Activated CD4-positive, alpha-beta T cell treated with anti-CD3 and anti-CD28 coated beads, Interleukin-10, Interleukin-2, amounts not matched to agents 100 ng/mL and 50 ng/mL, durations not matched to agents 16 hours and 8 hours (primary cell): ENCODE measurements around the gene SLC7A6OS.
A peak's percentile ranks its signal among the peaks of the same experiment; 100 is the strongest.

Experiments used
- DNase-seq: peaks from one replicate; pipeline ENCODE4 v3.0.0-alpha.2; 2020

The SLC7A6OS gene

DNA sequence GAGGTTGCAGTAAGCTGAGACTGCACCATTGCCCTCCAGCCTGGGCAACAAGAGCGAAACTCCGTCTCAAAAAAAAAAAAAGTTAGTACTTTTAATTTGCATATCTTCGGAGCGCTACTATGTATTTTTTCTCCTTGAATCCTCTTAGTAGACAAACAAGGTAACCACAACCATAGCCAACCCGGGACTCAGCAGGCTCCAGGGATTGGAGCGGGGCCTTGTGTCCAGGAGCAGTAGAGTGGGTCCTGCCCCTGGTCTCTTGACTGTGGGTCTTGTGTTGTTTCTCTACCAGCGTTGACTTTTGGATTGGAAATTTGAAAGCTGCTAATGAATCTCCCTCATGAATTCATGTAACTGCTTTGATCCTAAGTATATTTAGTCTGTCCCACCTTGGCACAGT is 32.4 kb upstream of the SLC7A6OS start:
- DNase-seq, result no peak

DNA sequence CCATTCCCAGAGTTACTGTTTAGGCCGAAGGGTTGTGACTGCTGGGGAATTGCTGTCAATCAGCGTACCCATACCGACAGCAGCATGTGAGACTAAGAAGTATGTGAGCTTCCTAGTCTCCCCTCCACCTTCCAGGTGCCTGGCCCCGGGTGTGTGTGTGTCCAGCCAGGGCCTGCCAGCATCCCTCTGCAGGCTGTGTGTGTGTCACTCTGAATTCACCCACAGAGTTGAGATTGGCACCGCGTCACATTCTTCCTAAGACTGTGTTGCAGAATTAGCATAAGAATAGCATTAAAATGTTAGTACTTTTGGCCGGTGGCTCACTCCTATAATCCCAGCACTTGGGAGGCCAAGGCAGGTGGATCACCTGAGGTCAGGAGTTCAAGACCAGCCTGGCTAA is 31.9 kb upstream of the SLC7A6OS start:
- no peak for DNase-seq

DNA sequence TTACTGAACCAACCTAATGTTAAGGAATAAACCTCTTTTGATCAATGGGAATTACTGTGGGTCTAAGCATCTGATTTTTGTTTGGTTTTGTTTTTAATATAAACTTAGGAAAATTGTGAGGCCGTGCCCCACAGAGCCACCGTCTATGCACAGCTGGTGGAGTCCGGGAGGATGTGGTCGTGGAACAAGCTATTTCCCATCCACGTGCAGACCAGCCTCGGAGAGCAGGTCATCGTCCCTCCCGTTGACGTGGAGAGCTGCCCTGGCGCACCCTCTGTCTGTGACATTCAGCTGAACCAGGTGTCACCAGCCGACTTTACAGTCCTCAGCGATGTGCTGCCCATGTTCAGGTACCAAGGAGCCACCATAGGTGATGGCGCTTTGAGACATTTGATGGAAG is 28.5 kb upstream of the SLC7A6OS start:
- DNase-seq, result no peak

DNA sequence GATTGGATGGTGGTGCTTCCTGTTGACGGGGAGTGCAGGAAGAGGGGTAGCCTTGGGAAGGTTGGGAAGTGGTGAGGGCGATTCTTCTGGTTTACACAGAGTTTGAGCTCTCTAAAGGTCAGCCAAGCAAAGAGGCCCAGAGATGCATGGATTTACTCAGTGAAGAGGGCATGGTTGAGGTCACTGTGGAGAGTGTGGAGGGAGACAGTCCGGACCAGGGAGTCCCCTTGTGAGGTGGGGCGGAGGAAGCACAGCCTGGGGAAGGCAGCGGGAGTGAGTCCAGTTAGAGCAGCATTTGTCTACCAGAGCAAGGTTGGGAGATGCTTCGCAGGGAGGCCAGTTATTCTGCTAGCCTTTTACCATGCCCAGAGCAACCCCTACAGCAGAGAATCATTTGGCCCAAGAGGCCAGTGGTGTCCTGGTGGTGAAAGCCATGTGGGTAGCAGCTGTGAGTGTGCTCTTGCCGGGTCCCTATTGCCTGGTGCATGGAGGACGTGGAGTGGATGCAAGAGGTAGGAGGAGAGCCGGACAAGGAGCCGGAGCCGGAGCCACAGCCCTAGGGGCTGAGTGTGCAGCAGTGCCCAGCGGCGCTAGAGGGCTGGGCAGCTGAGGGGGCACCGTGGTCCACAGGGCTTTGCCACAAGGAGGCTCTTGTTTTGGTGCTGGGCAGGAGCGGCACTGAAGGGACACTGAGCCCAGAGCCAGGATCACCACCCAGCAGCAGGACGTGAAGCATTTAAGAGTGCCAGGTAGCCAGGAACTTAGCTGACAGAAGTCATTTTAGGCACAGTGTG is 27.8 kb upstream of the SLC7A6OS start:
- DNase-seq, result no peak

DNA sequence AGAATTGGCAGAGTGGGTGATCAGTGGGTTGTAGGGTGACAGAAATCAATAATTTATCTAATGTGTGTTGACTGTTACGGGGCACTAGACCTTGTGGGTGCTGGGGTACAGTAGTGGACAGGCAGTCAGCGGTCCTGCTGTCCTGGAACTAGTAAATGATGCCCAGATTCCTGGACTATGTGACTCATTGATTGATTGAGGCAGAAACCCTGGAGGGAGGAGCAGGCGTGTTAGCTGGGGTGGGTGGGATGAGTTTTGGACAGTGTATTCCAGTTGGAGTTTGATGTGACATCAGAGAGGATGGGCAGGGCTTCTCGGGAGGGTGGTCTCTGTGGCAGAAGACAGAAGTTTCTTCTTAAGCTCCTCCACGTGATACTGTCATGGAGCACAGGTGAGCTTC is 24.4 kb upstream of the SLC7A6OS start:
- no peak for DNase-seq

DNA sequence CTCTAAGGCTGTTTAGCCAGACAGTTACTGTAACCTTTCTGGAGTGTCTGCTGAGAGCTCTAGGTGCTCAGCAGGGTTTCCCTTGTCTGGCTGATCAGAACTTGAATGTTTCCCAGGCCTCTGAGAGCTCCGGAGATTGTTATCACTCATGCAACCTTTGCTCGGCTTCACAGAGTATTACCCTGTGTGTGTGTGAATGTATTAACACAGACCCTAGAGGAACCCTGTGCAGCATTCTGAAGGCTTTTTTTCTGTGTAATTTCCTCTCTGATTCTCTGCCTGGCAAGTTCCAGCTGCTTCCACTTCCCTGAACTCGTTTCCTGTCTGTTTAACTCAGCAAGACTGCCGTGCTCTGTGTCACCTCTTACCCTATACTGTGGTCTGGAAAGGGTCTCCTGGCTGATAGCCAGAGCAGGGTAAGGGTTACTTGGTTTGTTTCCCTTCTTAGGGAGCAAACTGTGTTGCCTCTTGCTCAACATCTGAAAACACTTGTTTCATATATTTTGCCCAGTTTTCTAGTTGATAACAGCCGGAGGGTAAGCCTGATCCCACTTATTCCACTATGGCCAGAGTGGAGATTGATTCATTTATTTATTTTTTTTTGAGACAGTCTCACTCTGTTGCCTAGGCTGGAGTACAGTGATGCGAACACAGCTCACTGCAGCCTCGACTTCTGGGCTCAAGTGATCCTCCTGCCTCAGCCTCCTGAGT is 21.8 kb upstream of the SLC7A6OS start:
- DNase-seq, result peak; percentile 11

DNA sequence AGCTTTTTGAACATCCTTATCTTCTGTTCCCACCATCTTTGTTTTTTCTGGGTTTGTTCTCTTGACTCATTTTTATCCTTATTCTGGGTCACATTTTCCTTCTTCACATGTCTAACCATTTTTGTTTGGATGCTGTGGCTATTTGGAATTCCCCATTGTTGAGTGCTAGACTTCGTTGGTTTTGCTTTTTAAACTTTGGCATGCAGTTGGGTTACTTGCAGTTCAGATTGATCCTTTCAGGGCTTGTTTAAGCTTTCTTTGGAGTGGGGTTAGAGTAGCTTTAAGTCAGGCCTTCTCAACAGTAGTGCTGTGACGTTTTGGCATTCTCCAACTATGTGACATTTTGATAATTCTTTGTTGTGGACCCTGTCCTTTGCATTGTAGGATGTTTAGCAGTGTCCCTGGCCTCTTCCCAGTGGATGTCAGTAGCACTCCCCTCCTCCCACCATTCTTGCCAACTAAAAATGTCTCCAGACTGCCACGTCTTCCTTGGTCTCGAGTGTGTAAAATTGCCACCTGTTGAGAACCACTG is 21.2 kb upstream of the SLC7A6OS start:
- DNase-seq, result no peak

DNA sequence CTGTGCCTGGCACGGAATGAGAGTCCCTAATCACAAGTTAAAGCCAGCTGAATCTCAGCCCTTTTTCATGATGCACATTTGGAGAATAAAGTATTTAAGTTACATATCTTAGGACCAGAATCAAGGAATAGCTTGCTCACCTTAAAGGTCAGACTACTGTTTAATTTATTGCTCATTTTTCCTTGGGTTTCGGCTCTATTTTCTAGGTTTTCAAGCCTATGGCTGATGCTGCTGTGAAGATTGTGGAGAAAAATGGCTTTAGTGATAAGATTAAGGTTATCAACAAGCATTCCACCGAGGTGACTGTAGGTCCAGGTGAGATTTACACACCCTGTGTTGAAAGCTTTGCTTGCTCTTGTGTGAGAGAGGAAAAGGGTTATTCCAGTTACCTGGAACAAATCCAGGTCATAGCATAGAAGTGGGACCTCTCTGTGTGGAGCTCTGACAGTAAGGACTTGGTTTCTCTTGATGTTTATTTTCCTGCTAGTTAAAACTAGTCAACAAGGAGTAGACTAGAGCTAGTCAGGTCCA is 18.2 kb upstream of the SLC7A6OS start:
- no peak for DNase-seq

DNA sequence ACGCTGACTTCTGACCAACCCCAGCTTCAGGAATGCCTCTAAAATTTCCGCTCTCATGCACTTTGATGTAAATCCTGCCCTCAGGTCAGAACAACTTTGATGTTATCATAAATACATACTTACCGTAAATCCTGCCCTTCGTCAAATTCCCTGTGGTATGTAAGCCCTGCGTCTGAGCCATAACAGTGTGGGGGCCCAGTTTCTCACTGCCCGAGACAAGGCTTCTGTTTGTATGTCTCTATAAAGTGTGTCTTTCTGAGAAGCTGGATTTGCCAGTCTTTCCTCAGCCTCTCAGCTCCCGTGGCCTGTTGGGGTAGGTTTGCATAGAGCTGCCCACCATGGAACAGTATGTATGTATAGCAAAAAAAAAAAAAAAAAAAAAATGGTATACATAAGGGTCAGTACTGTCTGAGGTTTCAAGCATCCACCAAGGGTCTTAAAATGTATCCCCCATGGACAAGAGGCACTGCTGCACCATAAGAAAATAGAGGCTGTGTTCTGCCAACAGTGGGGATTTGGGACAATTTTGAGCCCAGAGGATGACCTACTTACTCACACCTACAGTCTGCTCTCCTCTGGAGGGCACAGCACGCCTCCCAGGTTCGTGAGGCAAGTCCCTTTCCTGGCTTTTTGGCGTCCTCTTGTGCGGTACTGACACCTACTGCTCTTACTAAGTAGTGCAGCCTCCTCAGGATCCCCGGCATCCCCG is 17.6 kb upstream of the SLC7A6OS start:
- DNase-seq, result peak; percentile 82

DNA sequence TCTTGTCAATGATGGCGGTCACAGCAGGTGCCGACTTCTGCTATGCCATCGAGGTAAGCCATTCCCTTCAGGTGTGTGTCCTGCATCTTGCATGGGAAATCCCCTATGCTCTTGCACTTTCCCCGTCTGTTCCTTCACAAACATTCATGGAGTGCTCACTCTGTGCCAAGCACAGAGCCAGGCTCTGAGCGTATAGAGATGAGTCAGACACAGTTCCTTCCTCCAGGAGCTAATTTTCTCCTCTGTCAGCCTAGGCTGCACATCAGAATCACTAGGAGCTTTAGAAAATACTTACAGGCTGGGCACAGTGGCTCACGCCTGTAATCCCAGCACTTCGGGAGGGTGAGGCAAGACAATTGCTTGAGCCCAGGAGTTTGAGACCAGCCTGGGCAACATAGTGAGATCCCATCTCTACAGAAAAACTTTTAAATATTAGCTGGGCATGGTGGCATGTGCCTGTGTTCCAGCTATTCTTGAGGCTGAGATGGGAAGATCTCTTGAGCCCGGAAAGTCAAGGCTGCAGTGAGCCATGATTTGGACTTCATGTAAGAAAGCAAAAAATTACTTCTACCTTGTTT is 14.1 kb upstream of the SLC7A6OS start:
- DNase-seq, result no peak

DNA sequence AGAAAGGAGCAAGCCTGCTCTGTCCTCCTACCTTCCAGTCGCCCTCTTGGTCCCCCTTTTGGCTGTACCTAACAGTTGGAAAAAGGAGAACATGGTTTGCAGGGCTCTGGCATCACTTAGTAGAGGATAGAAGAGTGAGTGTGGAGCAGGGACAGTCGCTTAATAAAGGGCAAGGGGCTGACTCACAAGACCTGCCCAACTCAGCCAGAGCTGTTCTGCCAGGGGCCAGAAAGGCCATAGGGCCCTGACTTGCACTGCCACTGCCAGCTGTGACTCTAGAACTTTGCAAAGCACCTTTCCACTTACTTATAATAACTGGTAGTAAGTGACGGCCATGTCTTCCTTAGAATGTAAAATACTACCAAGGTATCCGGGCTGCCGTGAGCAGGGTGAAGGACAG is 13.6 kb upstream of the SLC7A6OS start:
- DNase-seq, result no peak

DNA sequence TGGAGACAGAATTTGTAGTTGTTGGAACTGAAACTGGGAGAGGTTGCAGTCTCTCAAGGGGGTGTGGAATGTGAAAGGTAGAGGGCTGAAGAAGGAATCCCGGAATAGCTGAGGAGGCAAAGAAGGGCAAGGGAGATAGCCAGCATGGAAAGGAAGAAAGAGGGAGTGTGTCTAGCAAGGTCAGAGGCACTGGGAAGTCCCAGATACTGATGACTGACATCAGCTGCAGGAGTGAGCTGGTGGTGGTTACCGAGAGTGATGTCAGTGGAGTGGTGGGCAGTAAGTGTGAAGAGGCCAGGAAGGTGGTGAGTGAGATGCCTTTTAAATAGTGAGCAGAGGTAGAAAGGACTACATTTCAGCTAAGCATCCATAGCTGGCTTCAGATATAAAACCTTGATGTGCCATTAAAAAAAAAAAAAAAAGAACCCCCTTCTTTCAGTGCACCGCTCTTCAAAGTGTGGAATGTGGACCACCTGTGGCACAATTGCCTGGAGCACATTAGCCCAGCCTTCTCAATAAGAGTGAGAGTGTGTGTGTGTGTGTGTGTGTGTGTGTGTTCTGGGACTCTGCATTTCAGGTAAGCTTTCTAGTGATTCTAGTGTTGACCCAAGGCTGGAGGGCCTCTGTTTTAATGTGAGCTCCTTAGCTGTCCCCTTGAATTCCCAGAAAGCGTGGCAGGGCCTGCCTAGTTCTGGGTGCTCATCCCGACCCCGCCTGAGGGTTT is 8.6 kb upstream of the SLC7A6OS start:
- peak; percentile 58 for DNase-seq

DNA sequence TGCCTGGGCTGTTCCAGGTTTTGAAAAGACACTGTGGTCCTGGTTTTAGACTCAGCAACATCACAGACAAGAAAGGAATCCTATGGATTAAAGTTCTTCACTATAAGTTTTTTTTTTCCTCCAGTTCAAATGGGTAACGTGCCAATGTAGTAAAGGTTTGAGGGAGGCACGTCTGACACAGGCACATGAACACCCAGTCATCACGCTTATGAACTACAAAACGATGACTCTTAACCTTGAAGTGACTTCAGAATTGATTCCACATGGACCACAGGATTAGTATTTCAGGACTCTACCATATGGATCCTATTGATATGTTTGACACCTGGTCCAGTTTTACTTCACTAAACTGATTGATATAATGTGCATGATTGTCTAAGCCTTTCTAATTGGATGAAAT is 2.4 kb upstream of the SLC7A6OS start:
- no peak for DNase-seq

DNA sequence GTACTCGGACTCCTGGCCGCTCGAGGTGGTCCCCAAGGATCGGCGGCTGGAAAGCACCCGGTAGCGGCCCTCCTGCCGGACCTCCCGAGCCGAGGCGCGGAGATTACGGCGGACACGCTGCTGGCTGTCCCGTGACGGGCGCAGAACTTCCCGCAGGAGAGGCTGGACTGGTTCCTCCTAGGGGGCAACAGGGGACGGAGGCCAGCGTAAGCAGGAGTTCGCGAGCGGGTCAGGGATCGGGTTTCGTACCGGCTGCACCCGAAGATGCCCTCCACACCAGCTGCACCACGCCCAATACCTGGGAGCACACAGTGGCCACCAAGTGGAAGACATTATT is 341 bp downstream of the SLC7A6OS start:
- no peak for DNase-seq

DNA sequence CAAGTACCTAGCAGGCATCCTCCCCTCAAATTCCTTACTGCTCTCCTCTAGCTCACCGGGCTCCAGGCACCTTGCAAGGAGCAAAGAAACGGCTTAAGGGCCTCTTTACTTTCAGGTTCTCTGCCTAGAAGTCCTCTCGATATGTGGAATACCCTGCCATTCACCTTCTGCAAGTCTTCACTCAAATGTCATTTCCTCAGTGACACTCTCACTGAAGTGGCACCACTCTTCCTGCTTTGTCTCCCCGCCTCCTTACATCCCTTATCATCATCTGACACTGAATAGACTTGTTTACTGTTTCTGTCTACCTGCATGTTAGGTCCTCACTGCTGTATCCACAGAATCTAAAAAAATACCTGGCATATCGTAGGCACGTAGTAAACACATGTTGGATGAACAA is 947 bp downstream of the SLC7A6OS start:
- peak; percentile 47 for DNase-seq

DNA sequence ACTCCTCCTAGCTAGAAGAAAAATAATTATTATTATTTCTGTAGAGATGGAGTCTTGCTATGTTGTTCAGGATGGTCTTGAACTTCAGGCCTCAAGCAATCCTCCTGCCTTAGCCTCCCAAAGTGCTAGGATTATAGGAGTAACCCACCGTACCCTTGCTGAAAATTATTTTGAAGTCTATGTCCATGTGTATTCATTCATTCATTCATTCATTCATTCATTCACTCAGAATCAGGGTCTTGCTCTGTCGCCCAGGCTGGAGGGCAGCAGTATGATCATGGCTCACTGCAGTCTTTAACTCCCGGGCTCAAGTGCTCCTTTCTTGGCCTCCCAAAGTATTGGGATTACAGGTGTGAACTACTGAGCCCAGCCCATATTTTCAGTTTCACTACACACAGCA is 4.1 kb downstream of the SLC7A6OS start:
- DNase-seq, result no peak

DNA sequence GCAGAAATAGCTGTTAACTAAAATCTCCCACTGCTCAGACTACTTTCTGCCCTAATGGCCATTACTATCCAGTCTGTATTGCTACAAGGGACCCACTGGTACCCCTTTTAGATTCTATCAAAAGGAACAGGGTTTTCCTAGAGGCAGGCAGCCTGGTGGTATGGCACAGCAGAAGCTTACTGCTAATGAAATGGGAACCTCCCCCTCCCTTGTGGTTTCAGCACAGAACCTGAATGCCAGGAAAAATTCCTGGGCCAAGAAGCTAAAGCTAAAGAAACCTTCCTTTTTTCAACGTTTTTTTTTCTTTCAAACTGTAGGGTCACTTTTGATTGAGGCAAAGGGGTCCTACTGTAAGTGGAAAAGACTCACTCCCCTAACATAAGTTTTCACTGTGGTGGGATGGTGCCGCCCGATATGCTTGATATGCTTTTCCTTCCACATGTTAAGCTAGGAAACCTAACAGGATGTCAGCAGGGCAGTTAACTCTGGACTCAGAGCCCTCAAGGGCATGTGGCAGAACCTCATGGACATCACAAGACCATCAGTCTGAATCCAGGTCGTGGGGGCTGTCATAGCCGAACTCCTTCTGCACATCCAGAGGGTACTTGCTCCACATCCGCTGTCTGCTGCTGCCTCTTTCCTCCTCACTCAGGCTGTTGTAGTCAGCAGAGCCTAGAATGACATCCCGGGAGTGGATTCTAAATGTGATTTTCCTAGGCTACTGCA is 9.8 kb downstream of the SLC7A6OS start:
- no peak for DNase-seq

DNA sequence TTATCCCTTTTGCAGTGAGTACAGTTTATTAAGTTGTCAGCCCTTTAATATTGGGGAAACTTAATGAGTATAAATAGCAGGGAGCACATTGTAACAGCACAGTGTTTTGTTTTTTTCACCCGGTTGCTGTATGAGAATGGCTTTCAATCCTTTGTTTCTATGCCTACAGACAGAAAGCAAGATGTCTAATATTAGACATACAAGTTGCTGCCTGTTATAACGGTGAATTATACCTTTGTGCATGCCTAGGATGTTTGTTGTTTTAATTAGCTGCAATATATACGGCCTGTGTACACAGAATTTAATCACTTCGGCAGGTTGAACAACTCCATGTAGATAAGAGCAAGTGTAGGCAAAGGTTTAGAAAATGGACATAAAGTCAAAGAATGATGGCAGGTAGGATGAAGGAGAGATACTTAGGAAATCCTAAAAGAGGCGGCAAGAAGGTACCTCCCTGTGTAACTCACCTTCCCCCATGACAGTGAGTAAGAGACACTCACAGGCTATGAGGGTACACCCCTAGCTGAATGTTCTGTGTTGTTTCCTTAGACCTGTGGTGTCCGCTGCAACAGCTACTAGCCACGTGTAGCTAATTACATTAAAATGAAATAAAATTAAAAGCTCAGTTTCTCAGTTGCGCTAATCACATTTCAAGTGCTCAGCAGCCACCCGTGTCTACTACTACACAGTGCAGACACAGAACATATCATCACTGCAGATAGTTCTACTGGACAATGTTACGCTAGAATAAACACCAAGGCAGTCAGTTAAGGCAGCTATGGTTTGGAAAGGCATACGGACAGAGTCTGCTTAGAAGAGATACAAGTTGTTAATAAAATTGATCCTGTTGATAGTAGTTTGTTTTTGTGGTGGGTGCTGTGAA is 10.9 kb downstream of the SLC7A6OS start:
- DNase-seq, result no peak

DNA sequence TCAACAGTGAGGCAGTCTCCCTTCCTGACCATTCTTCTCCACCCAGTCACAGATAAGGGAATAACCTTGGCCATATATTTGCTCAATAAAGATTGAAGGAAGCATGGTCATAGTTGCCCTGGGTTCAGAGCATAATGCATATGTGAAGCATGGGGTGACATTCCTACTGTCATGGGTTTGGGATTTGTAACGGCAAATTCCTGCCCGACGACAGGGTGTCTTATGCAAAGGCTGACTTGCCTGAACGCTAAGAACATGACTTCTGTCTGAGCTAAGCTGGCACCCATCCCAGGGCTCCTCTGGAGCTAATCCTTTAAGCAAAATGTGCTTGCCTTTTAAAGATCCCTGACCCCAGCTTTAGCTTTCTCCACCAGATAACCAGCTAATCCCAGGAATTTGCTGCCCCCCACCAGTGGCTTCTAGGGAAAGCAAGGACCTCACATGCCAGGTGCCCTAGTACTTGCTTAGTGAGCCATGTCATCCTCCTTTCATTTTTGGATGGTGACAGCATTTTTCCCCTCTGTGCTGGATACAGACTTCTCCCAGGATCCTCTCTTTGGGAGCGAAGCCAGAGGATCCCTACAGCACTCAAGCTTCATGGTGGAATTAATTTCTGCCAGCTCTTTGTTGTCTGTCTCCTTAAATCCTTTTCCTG is 11.7 kb downstream of the SLC7A6OS start:
- no peak for DNase-seq

DNA sequence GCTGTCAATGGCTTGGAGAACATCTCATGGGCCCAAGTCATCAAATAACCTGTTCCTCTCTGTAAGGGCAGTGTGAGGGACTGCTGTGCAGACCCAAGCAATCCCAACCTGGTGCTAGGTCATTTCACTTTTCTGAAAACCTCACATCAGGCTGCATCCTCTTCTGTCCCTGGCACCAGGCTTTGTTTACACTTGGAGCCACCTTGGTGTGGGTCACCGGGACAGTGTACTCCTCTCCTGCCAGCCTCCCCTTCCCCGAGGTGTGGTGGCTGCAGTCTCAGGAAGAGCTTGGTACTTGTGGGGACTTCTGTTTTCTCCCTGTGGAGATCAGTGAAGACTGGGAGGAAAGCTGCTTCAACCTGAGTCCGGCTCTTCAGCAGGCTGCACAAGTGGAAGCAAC is 12.4 kb downstream of the SLC7A6OS start:
- DNase-seq, result no peak
